Ovary (tissue), 3 donors: Measurements from ENCODE around the gene HOXB3.

Experiments
- CTCF ChIP-seq, 3 donors: fragments of 450-650 bp in 2 of 3; fragments of 200-600 bp in 1 of 3; IDR thresholded peaks; one replicate each; pipeline versions ENCODE4 v1.5.1 to v1.8.0; 2016 to 2022; ENCODE audit warnings: antibody characterized with exemption in 3 of 3, mild to moderate bottlenecking in 1 of 3
- POLR2A ChIP-seq: fragments of 450-650 bp; IDR thresholded peaks from one replicate; pipeline ENCODE4 v1.6.1; 2017; ENCODE audit warnings: antibody characterized with exemption, mild to moderate bottlenecking, moderate library complexity
- donor health status: DM: no; HTN: no; CAD: no.

- TF ChIP-seq POLR2A, result no peak
- TF ChIP-seq CTCF (IDR thresholded peaks at IDR 0.05), result no peak
Measured at GRCh38 chr17:48574505-48575065, 15.5 kb downstream of the HOXB3 start.
